ENCODE results near the gene FZD2. TPM values are rescaled to one million over a fixed set of nuclear protein-coding genes. Genes with fewer than 3 reads are reported as not detected.

Gene FZD2
- total and polyA plus RNA-seq, 4 donors, result 0.37 to 0.61 (median 0.42) TPM; not detected in 1

GRCh38 chr17:44529864-44530263, 27.4 kb upstream of the FZD2 start (continued):
- TF ChIP-seq ATF3 (IDR thresholded peaks at IDR 0.05) (no peak), HNF4G (IDR thresholded peaks at IDR 0.05) (no peak), EGR1 (IDR thresholded peaks at IDR 0.05; ENCODE audit: low read depth in 2 of 2) (no peak), ZBTB33 (IDR thresholded peaks at IDR 0.05) (no peak)

GRCh38 chr17:44530896-44531418, 26.3 kb upstream of the FZD2 start:
- H3K4me3 ChIP-seq (ENCODE audit: low read depth in 1 of 3, low read length in 3 of 3), result no peak overlapping the region
- H3K9ac ChIP-seq (ENCODE audit: low read depth in 1 of 2, low read length in 2 of 2), result no peak overlapping the region
- no peak overlapping the region for H3K27ac ChIP-seq (ENCODE audit: low read depth in 1 of 2, low read length in 2 of 2)
- no peaks in the 10 kb centered on the region for H3K27me3 ChIP-seq (ENCODE audit: control insufficient read depth in 4 of 4, insufficient read depth in 4 of 4, low read length in 3 of 4)
- no peaks in the 10 kb centered on the region for H3K9me3 ChIP-seq (ENCODE audit: control insufficient read depth in 4 of 4, low read length in 3 of 4)
- TF ChIP-seq HNF4G (IDR thresholded peaks at IDR 0.05) (no peak), TAF1 (conservative IDR thresholded peaks at IDR 0.05) (no peak), HNF4A (conservative IDR thresholded peaks at IDR 0.05) (no peak), FOXA2 (IDR thresholded peaks at IDR 0.05) (no peak)
- no peaks in the 10 kb centered on the region for H3K36me3 ChIP-seq (ENCODE audit: control insufficient read depth in 4 of 4, insufficient read depth in 3 of 4, low read depth in 1 of 4, low read length in 3 of 4)
- H3K4me1 ChIP-seq (ENCODE audit: control insufficient read depth in 4 of 4, insufficient read depth in 4 of 4, low read length in 3 of 4), result no peaks in the 10 kb centered on the region
- WGBS, result 71% methylated on average over 7 of the region's 7 CpGs
- DNase-seq (ENCODE audit: low spot score), result no peak

- H3K4me3 ChIP-seq (ENCODE audit: low read depth in 1 of 3, low read length in 3 of 3), result no peak overlapping the region
- H3K36me3 ChIP-seq (ENCODE audit: control insufficient read depth in 4 of 4, insufficient read depth in 3 of 4, low read depth in 1 of 4, low read length in 3 of 4), result no peaks in the 10 kb centered on the region
- no peak for TF ChIP-seq MAX (IDR thresholded peaks at IDR 0.05)
- TF ChIP-seq RAD21 (IDR thresholded peaks at IDR 0.05), result peak; percentile 78 to 87
- peak; percentile 70 for TF ChIP-seq CTCF (IDR thresholded peaks at IDR 0.05; ENCODE audit: low read depth, low read length, missing input control)
- H3K4me1 ChIP-seq (ENCODE audit: control insufficient read depth in 4 of 4, insufficient read depth in 4 of 4, low read length in 3 of 4), result no peaks in the 10 kb centered on the region
- no peaks in the 10 kb centered on the region for H3K27me3 ChIP-seq (ENCODE audit: control insufficient read depth in 4 of 4, insufficient read depth in 4 of 4, low read length in 3 of 4)
- no peaks in the 10 kb centered on the region for H3K9me3 ChIP-seq (ENCODE audit: control insufficient read depth in 4 of 4, low read length in 3 of 4)
- peak; percentile 86 for DNase-seq (ENCODE audit: low spot score)
- no peak overlapping the region for H3K9ac ChIP-seq (ENCODE audit: low read depth in 1 of 2, low read length in 2 of 2)
- H3K27ac ChIP-seq (ENCODE audit: low read depth in 1 of 2, low read length in 2 of 2), result no peak overlapping the region
- 43% methylated on average over 21 of the region's 21 CpGs for WGBS
Observed at GRCh38 chr17:44533533-44534246, 23.6 kb upstream of the FZD2 start.
